Mesenteric fat pad (tissue), 1 donor: ENCODE measurements around the gene NPFFR1. TPM values are rescaled to one million over a fixed set of nuclear protein-coding genes. Genes with fewer than 3 reads are reported as not detected.
A peak's percentile ranks its signal among the peaks of the same experiment; 100 is the strongest.

Experiments
- DNase-seq: peaks from one replicate; pipeline ENCODE4 v3.0.0-alpha.2; 2020; ENCODE audit warnings: low spot score
- long read RNA-seq: library from polyadenylated mRNA; unstranded; transcript quantifications from one replicate; pipeline ENCODE4 v2.0.0, GENCODE V29; 2020
- total RNA-seq: library from RNA; stranded (reverse); fragmentation: NEBNext Ultra II Directional; extraction: Animal tissue kit (Norgen Biotek cat#: 25700); gene quantifications from one replicate; pipeline ENCODE4 v1.2.1, GENCODE V29; 2021
- donor health status: DM: yes; HTN: yes; CAD: no.

The NPFFR1 gene, protein sequence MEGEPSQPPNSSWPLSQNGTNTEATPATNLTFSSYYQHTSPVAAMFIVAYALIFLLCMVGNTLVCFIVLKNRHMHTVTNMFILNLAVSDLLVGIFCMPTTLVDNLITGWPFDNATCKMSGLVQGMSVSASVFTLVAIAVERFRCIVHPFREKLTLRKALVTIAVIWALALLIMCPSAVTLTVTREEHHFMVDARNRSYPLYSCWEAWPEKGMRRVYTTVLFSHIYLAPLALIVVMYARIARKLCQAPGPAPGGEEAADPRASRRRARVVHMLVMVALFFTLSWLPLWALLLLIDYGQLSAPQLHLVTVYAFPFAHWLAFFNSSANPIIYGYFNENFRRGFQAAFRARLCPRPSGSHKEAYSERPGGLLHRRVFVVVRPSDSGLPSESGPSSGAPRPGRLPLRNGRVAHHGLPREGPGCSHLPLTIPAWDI
- not detected for total RNA-seq
- long read RNA-seq = 0 reads

DNA sequence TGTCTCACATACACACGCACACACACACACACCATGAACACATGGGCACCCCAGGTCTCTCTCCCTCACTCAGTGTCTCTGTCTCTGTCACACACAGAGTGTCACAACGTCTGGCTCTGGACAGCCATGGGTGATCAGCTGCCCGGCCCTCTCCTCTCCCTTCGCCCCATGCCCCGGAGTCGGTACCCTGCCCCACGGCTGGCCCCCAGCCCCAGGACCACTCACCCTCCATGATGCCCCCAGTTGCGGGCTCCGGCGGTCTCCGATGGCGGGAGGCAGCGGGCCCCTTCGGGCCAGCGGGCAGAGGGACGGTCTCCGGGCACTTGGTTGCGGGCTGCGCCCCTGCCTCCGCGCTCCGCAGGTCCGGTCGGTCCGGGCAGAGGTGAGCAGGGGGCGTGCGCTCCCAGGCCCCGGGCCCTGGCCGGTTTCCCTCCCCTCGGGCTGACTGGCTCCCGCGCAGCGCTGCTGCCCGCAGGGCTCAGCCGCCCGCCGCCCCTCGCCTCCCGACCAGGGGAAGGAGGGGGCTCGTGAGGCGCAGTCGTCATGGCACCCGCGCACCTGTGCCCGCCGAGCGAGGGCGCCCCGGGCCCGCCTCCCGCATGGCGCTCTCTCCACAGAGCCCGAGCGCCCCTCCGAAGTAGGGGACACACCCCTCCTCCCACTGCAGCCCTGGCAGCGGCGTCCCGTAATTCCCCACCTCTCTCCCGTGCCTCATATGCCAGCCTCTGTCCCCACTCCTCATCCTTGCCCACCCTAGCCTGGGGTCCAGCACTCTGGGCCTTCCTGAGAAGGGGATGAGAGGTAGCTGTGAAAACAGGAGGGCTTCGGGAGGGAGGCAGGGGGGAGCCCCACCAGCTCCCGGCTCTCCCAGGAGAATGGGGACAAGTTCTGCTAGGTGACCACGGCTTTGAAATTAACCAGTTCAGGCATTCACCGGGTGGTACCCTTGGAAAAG is at the start of gene NPFFR1:
TSS of gene NPFFR1 (minus strand) at position 560 of the 955 bp plus-strand sequence. CDS start at position 232, 328 bp downstream.
- DNase-seq = peak; percentile 82

DNA sequence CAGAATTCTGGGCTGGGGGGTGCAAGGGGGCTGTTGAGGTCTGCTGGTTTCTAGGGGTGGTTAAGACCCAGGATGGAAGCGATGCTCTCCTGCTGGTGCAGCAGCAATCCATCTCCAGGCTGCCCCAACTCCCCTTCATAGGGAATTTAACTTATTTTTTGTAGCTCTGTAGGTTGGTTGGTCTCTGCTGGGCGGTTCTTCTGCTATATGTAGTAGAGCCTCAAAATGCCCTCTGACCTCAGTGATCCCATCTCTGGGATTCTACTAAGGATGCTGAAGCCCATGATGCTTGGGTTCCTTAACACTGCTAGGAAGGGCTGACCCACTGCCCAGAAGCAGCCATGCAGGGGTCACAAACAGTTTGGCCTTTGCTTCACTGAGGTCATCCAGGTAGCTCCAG is 49.5 kb upstream of the NPFFR1 start:
- no peak for DNase-seq

DNA sequence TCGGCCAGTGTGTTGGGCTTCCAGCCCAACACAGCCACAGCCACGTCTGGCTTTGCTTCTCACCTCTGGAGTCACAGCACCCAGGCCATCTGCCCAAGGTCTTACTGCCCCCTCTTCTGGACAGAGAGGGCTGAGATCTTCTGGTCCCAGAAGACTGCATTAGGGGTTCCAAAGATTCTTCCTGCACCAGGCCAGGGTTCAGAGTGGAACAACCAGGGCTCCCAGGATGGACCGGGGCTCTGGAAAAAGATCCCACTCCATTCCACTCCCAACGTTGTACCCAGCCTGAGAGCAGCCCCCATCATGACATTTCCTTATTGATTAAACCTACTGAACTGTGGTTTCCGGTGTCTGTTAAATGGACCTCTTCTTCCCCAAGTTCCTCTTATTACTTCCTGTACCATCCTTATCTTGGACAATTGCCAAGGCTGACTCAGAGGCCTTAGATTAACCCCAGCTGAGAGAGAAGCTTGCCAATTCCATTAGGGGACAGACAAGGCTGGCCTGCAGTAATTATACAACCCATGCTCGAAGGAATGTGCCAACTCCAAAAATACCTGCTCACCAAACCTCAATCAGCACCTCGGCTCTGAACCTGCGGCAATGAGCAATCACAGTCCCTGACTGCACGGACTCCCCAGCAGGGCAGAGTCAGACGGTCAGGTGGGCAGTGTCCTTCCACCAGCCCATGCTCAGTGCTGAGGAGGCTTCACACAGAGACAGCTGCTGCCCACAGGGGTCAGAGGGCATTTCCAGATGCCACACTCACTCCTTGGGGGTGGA is 47.9 kb upstream of the NPFFR1 start:
- DNase-seq = no peak

DNA sequence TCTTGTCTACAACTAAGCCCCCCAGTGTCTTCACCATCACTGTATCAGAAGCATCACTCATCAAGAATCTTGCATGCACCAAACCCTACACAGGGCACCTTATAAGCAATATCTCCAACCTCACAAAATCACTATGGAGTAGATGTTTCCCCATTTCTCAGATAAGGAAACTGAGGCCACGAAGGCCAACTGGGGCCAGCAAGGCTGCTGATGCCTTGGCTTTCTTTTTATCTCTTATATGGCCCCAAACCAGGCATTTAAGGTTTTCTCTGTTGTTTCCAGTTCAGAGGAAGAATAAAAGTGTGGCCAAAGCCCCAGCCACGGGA is 47.3 kb upstream of the NPFFR1 start:
- no peak for DNase-seq

DNA sequence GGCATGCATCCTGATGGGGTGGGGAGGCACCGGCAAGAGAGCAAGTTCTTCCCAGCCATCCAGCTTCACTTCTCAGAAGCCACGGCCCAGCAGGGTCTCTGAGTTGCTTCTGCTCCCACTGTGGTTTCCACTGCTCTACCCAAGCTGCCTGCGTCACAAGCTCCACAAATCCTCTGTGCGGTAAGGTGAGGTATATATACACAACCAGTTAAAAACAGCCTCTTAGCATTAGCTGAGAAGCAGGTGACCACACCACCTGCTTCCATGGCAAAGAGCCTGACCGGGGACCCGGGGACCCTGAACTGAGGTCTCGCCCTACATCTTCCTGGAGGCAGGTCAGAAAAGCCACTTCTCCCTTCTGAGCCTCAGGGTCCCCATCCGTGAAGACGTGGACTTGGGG is 46.9 kb upstream of the NPFFR1 start:
- no peak for DNase-seq

DNA sequence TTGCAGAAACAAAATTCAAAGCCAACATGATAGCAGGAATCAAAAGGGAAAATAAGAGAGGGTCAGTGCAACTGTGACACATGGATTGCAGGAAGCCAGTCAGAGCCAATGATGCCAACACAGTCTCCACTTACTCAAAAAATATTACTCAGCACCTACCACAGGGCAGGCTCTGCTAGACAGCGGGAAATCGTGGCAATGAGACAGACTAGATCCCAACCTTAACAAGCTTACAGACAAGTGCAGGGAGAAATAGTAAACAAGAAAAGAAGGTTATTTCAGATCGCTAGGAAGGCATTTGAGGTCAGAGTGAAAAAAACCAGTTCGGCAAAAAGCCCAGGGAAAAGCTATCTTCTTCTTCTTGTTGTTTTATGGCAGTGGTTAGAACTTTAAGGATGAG is 45.2 kb upstream of the NPFFR1 start:
- no peak for DNase-seq

DNA sequence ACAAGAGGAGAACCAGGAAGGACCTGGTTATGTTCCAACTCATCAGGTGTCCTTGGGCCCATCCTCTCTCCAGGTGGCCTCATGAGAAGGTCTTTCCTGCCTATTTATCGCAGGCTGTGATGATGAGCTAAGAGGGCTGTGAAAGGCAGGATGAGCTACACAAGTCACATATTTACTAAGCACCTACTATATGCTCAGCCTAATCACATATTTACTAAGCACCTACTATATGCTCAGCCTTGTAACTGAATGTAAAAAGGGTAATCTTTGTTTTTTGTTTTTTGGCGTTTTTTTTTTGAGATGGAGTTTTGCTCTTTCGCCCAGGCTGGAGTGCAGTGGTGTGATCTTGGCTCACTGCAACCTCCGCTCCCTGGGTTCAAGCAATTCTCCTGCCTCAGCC is 44.2 kb upstream of the NPFFR1 start:
- no peak for DNase-seq

DNA sequence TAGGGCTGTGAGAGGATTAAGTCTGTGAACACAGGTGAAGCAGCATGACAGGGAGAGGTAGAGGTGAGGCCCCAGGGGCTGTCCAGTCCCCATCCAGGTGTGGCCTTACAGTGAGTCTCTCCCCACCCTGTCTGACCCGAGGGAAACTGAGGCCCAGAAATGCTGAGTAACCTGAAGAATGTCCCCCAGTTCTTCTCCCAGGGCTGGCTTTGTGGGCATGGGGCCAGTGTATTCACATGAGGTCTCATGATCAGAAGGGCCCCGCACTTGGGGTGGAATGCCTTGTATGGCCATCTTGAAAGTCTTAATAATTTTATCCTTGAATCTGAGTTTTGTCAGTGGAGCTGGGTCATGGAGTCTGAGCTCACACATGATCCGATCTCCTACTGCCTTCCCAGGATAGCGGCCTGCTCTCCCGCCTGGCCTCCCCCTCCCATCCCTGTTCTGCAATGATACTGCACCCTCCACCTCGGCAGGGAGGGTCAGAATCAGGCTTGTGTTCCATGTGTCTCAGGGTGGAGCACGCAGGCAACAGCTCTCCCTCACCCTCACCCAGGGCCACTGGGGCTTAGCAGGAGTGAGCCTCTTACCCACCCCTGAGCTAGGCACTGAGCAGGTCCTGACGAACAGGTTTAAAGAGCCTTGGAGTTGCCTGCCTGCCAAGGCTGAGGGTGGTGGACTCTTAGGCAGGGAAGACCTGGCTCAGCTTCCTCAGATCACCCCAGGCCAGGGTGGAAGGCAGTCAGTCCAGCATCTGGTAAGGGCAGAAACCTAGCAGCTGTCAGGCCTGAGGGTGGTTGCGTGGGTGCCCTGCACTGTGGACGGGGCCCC is 41.4 kb upstream of the NPFFR1 start:
- no peak for DNase-seq

DNA sequence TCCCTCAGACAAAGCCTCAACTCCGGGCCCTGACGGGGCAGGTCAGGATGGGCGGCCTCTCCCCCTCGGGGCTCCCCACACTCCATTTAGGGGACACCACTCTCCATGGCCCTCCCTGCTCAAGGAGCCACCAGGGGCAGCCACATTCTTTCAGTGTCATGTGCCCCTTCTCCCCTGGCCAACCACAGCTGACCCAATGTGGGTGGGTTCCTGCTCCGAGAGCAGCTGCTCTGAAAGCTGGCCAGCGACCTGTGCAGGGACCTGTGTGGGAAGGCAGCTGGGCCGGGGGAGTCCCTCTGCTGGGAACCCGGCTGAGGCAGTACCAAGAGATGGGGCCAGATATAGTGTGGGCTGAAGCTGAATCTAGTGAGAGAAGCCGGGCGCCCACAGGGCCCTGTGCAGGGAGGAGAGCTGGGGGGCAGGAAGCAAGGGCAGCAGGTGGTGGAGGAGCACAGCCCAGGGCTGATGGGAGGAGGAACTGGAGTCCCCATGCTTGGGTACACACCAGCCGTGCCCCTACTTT is 40.6 kb upstream of the NPFFR1 start:
- DNase-seq = no peak

DNA sequence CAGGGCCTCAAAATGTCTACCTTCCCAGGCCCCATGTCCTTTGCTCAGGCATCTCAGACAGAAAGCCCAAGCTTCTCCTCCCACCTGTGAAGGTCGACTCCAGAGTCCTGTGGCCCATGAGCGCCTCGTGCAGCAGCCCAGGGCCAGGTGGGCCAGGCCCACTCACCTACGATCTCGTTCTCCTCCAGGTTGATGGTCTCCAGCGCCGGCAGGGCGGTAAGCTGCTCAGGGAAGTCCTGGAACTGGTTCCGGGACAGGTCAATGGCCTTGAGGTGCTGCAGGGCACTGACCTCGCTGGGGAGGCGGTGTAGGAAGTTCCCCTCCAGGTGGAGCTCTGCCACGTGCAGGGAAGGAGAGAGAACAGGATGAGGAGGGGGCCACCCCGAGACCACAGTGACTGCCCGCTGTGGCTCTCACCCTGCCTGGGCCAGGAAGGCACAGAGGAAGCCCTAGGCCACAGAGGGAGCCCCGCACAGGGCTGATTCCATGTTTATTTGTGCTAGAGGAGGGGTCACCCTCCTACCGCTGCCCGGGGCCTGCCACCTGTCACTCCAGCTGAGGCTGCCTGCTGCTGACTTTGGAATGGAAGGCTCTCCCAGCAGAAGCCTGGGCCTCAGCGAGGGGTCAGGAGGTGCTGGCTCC is 40.0 kb upstream of the NPFFR1 start:
- no peak for DNase-seq

DNA sequence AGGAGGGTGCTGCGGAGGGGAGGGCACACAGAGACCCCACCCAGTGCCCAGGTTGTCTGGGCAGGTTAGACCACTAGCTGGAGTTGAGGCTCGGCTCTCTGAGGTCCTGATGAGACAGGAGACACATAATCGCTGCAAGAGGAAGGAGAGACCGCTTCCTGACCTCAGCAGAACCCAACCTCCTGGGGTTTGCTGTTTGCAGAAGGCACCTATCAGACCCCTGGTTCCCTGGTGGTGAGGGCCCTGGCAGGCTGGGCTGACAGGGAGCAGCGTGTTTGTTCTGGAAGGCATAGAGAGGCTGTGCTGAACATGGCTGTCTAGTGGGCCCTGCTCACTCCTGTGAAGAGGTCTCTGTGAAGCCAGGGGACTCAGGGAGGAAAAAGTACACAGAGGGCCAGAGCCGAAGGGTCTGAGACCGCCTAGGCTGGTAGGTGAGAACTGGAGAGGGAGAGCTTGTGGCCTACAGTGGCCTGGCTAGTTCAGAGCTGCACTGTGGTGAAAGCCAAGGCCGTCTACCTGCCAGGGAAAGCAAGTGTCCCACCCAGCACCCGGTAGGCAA is 39.4 kb upstream of the NPFFR1 start:
- no peak for DNase-seq

DNA sequence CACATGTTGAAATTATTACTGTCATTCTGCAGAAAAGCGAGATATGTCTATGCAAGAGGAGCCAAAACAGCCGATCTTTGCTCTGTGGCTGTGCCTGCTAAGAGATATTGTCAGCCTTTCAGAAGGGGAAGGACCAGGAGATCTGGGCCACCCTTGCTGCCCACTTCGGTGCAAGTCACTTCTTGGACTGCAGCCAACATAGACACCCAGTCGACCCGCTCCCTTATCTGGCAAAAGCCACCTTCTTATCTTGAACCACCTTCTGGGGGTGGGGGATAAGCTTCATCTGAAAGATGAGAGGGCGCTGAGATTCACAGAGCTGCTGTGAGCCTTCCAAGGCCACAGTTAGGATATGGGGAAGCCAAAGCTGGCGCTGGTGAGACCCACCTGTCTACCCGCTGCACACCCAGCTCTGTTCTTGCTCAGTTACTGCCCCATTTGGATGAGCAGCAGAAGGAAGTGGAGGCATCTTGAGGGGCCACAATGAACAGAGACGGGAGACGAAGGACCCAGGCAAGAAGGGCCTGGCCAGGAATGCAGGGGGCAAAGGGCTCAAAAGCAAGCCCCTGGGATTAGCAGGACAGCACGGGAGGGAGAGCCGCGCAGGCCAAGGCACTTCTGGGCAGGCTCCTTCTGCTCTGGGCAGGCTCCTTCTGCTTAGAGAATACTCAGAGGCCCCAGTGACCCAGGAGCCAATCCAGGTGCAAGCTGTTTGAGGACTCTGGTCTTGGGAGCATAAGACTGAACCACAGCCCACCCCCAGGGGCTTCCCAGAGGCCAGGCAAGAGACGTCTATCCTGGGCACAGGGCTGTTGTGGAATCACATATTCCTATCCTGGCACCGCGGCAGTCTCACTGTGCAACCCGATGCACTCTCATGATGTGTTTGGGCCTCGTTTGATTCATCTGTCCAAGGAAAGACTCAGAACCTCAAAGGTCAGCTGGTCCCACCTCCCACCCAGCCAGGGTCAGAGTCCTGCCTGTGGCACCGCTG is 38.4 kb upstream of the NPFFR1 start:
- DNase-seq = no peak

DNA sequence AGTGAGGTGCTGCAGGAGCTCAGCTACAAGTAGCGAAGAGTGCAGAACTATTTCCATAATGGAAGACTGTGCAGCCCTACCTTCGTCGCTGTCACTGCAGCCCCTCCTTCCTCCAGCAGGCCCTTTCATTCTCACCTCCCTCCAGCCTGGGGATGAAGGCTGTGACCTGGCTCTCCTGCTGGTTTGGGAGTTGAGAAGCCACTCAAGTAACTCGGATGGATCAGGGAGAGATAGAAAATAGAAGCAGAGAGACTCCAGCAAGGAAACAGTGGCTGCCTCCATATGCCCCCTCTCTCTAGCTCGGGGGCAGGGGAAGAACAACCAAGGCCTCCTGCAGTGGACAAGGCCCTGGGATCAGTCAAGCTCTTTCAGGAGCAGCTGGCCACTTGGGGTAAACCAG is 37.4 kb upstream of the NPFFR1 start:
- no peak for DNase-seq

DNA sequence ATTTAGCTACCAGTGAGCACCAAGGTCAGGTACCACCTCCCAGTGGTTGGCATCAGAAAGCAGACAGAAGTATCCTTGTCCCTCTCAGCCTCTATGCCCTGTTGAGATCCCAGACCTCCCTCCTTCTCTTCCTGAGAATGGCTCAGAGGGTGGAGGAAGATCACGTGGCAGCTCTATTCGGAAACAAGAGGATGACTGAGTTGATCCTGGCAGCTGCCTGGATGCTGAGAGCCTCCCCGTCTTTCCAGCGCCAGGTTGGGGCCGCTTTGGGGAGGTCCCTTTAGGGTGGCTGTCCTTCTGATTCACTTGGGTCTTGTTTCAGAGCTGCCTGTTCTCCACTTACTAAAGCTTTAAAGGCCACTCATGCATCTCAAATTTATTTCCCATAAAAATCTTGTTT is 36.9 kb upstream of the NPFFR1 start:
- no peak for DNase-seq

DNA sequence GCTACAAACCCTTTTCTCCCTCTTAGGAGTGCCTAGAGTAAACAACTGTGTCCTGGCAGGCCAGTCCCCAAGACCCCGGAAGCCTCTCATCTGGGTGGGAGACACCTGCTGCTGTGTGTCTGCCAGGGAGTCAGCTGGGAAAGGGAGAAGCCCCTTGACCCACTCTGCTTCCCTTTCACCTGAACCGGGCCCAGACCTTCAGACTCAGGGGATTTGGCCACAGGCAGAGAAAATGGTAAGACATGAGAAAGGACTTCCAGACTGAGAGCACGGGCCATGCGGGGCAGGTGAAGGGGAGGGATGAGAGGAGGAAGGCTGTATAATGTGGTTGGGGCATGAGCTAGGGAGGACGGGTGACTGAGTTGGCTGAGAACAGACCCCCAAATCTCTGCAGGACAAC is 36.0 kb upstream of the NPFFR1 start:
- no peak for DNase-seq

DNA sequence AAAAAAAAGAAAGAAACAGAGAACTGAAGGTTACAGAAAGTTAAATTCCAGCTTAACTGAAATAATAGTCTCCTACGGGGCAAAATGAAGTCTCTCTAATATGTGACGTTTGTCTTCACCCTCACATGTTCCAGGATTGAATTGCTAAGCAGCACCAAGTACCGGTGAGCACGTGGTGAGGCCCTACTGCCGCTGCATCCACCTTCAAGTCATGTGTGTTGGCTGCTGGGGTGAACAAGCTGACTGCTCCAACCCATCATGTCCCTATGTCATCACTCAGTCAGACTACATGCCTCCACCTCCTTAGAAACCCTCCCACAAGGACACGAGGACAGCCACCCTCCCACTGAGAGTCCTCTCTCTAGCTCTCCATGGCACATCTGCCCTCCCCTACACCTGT is 35.4 kb upstream of the NPFFR1 start:
- DNase-seq = no peak

DNA sequence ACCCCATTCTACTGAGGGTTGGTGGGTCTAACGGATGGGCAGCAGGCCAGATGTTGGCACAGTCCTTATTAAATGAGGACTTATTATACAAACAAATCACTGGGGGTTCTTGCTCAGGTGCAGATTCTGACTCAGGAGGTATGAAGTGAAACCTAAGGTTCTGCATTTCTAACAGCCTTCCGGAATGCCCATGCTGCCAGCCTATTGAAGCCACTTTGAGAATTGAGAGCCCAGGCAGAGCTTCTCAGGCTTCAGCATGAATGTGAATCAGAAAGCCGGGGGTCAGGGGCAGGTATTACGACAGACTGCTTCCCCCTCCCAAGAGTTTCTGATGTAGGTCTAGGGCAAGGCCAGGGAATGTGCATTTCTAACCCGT is 34.1 kb upstream of the NPFFR1 start:
- no peak for DNase-seq

DNA sequence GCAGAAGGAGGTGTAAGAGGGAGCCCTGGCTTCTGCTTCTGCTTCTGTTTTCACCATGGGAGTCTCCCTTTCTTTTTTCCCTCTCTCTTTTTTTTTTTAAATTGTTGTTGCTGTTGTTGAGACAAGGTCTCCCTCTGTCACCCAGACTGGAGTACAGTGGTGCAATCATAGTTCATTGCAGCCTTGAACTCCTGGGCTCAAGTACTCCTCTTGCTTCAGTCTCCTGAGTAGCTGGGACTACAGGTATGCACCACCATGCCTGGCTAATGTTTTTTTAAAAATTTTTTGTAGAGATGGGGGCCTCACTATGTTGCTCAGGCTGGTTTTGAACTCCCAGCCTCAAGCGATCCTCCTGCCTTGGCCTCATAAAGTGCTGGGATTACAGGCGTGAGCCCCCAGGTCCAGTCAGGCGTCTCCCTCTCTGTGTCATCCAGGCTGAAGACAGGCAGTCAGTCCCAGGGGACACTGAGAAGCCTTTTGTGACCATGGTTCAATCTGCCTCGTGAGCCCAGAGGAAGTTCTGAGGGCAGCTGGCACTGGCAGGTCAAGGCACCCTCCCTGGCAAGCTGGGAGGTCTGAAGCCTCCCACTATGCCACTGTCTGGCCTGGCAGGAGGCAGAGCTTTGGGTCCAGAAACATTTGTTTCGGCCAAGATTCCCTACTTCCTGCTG is 33.6 kb upstream of the NPFFR1 start:
- no peak for DNase-seq
